ENCODE measurements around the gene SCN8A. TPM values are rescaled to one million over a fixed set of nuclear protein-coding genes. Genes with fewer than 3 reads are reported as not detected.
A peak's percentile ranks its signal among the peaks of the same experiment; 100 is the strongest.

The SCN8A gene
- polyA plus RNA-seq, 1 experiment = 9.6 TPM

- DNase-seq (ENCODE audit: low read depth, low spot score) = no peak
- H3K27me3 ChIP-seq (ENCODE audit: control insufficient read depth, insufficient read depth, low read length) = no peaks in the 10 kb centered on the region
- peak overlapping the region; percentile 23 for H3K27ac ChIP-seq (ENCODE audit: low read depth, low read length)
- TF ChIP-seq CTCF (IDR thresholded peaks at IDR 0.05; ENCODE audit: low read depth, low read length) = no peak
- no peaks in the 10 kb centered on the region for H3K9me3 ChIP-seq (ENCODE audit: control insufficient read depth, insufficient read depth, low read length)
- ChIA-PET POLR2A (no interaction called here), CTCF (no interaction called here)
- H3K4me3 ChIP-seq (ENCODE audit: low read depth, low read length) = no peak overlapping the region
Observed at GRCh38 chr12:51714666-51715065, 123.6 kb downstream of the SCN8A start.

GRCh38 chr12:51717326-51717925, 126.4 kb downstream of the SCN8A start:
- TF ChIP-seq CTCF (IDR thresholded peaks at IDR 0.05; ENCODE audit: low read depth, low read length) = no peak
- no peaks in the 10 kb centered on the region for H3K27me3 ChIP-seq (ENCODE audit: control insufficient read depth, insufficient read depth, low read length)
- no peak overlapping the region for H3K27ac ChIP-seq (ENCODE audit: low read depth, low read length)
- ChIA-PET POLR2A (no interaction called here), CTCF (no interaction called here)
- DNase-seq (ENCODE audit: low read depth, low spot score) = no peak
- no peak overlapping the region for H3K4me3 ChIP-seq (ENCODE audit: low read depth, low read length)
- H3K9me3 ChIP-seq (ENCODE audit: control insufficient read depth, insufficient read depth, low read length) = no peaks in the 10 kb centered on the region

GRCh38 chr12:51721282-51721940, 130.4 kb downstream of the SCN8A start:
- CTCF ChIA-PET = no interaction called here
- peak overlapping the region; percentile 46 for H3K4me3 ChIP-seq (ENCODE audit: low read depth, low read length)

GRCh38 chr12:51722431-51722830, 131.4 kb downstream of the SCN8A start:
- DNase-seq (ENCODE audit: low read depth, low spot score) = no peak
- no peaks in the 10 kb centered on the region for H3K9me3 ChIP-seq (ENCODE audit: control insufficient read depth, insufficient read depth, low read length)
- H3K4me3 ChIP-seq (ENCODE audit: low read depth, low read length) = no peak overlapping the region
- H3K27me3 ChIP-seq (ENCODE audit: control insufficient read depth, insufficient read depth, low read length) = no peaks in the 10 kb centered on the region
- H3K27ac ChIP-seq (ENCODE audit: low read depth, low read length) = no peak overlapping the region
- ChIA-PET POLR2A (no interaction called here), CTCF (no interaction called here)
- no peak for TF ChIP-seq CTCF (IDR thresholded peaks at IDR 0.05; ENCODE audit: low read depth, low read length)

More at GRCh38 chr12:51721282-51721940, 130.4 kb downstream of the SCN8A start:
- Histone ChIP-seq H3K9me3 (ENCODE audit: control insufficient read depth, insufficient read depth, low read length) (no peaks in the 10 kb centered on the region), H3K27ac (ENCODE audit: low read depth, low read length) (no peak overlapping the region), H3K27me3 (ENCODE audit: control insufficient read depth, insufficient read depth, low read length) (no peaks in the 10 kb centered on the region)
- POLR2A ChIA-PET = no interaction called here
- no peak for DNase-seq (ENCODE audit: low read depth, low spot score)
- peak; percentile 29 for TF ChIP-seq CTCF (IDR thresholded peaks at IDR 0.05; ENCODE audit: low read depth, low read length)

- Histone ChIP-seq H3K4me3 (ENCODE audit: low read depth, low read length) (no peak overlapping the region), H3K27ac (ENCODE audit: low read depth, low read length) (no peak overlapping the region), H3K9me3 (ENCODE audit: control insufficient read depth, insufficient read depth, low read length) (no peaks in the 10 kb centered on the region), H3K27me3 (ENCODE audit: control insufficient read depth, insufficient read depth, low read length) (no peaks in the 10 kb centered on the region)
- no peak for DNase-seq (ENCODE audit: low read depth, low spot score)
- no peak for TF ChIP-seq CTCF (IDR thresholded peaks at IDR 0.05; ENCODE audit: low read depth, low read length)
- CTCF ChIA-PET = no interaction called here
- POLR2A ChIA-PET = no interaction called here
Observed at GRCh38 chr12:51726161-51726560, 135.1 kb downstream of the SCN8A start.
